H9 (cell line): ENCODE measurements around the gene PRUNE2. TPM values are rescaled to one million over a fixed set of nuclear protein-coding genes. Genes with fewer than 3 reads are reported as not detected.

ENCODE experiments used
- DNase-seq: peaks from one replicate; pipeline ENCODE4 v3.0.0-alpha.2; 2017
- H2AFZ ChIP-seq: one replicate; pipeline ENCODE4 v1.6.1; 2013; ENCODE audit warnings: mild to moderate bottlenecking, low read length, control low read depth, moderate library complexity
- H2AK5ac ChIP-seq: 2 replicates; pipeline ENCODE4 v1.6.1; 2013; ENCODE audit warnings: low read length, control low read depth, mixed read lengths; ENCODE audit not compliant: insufficient read length
- H2BK120ac ChIP-seq: one replicate; pipeline ENCODE4 v1.6.1; 2013; ENCODE audit warnings: low read depth, mild to moderate bottlenecking, low read length, control low read depth, inconsistent platforms; ENCODE audit not compliant: poor library complexity, severe bottlenecking
- H2BK12ac ChIP-seq: 2 replicates; pipeline ENCODE4 v1.6.1; 2013; ENCODE audit warnings: low read length, control low read depth, mixed read lengths, low read depth; ENCODE audit not compliant: insufficient read length
- H2BK15ac ChIP-seq: 2 replicates; pipeline ENCODE4 v1.6.1; 2013; ENCODE audit warnings: low read depth, low read length, control low read depth
- H2BK20ac ChIP-seq: one replicate; pipeline ENCODE4 v1.6.1; 2013; ENCODE audit warnings: low read depth, mild to moderate bottlenecking, low read length, control low read depth, inconsistent platforms; ENCODE audit not compliant: poor library complexity, severe bottlenecking
- H2BK5ac ChIP-seq: 2 replicates; pipeline ENCODE4 v1.6.1; 2013; ENCODE audit warnings: low read length, control low read depth, mixed read lengths; ENCODE audit not compliant: insufficient read length
- H3K14ac ChIP-seq: 2 replicates; pipeline ENCODE4 v1.6.1; 2013; ENCODE audit warnings: low read length, control low read depth; ENCODE audit not compliant: insufficient read depth
- H3K18ac ChIP-seq: 2 replicates; pipeline ENCODE4 v1.6.1; 2013; ENCODE audit warnings: low read depth, mild to moderate bottlenecking, mixed read lengths, low read length, control low read depth; ENCODE audit not compliant: insufficient read length
- H3K23ac ChIP-seq: 2 replicates; pipeline ENCODE4 v1.6.1; 2013; ENCODE audit warnings: low read length, control low read depth, mixed read lengths, low read depth; ENCODE audit not compliant: insufficient read length
- H3K23me2 ChIP-seq: 2 replicates; pipeline ENCODE4 v1.6.1; 2013; ENCODE audit warnings: low read depth, mild to moderate bottlenecking, mixed read lengths, low read length, control low read depth; ENCODE audit not compliant: insufficient read length, poor library complexity, severe bottlenecking
- H3K27ac ChIP-seq: 2 replicates; pipeline ENCODE4 v1.5.1; 2013; ENCODE audit warnings: low read length, control low read depth, mixed read lengths, low read depth; ENCODE audit not compliant: insufficient read length
- H3K27me3 ChIP-seq: 2 replicates; pipeline ENCODE4 v1.6.1; 2013; ENCODE audit warnings: low read length, control low read depth, inconsistent platforms; ENCODE audit not compliant: insufficient read depth
- H3K4ac ChIP-seq: 2 replicates; pipeline ENCODE4 v1.6.1; 2013; ENCODE audit warnings: low read depth, mild to moderate bottlenecking, control low read depth, inconsistent platforms, low read length, moderate library complexity
- H3K4me1 ChIP-seq: 2 replicates; pipeline ENCODE4 v1.6.1; 2013; ENCODE audit warnings: low read length, control low read depth, inconsistent platforms; ENCODE audit not compliant: insufficient read depth
- H3K4me2 ChIP-seq: 2 replicates; pipeline ENCODE4 v1.6.1; 2013; ENCODE audit warnings: low read length, control low read depth, mixed read lengths; ENCODE audit not compliant: insufficient read length, insufficient read depth
- H3K56ac ChIP-seq: 2 replicates; pipeline ENCODE4 v1.6.1; 2013; ENCODE audit warnings: low read depth, mild to moderate bottlenecking, mixed read lengths, low read length, control low read depth; ENCODE audit not compliant: insufficient read length
- H3K79me1 ChIP-seq: 2 replicates; pipeline ENCODE4 v1.6.1; 2013; ENCODE audit warnings: low read depth, mild to moderate bottlenecking, moderate library complexity, low read length, control low read depth, inconsistent platforms; ENCODE audit not compliant: insufficient read depth, poor library complexity, severe bottlenecking
- H3K79me2 ChIP-seq: 2 replicates; pipeline ENCODE4 v1.6.1; 2013; ENCODE audit warnings: low read length, control low read depth, inconsistent platforms; ENCODE audit not compliant: insufficient read depth
- H3K9ac ChIP-seq: 2 replicates; pipeline ENCODE4 v1.6.1; 2013; ENCODE audit warnings: low read length, control low read depth, mixed read lengths; ENCODE audit not compliant: insufficient read length; ENCODE audit errors: extremely low read depth
- H3K9me3 ChIP-seq: one replicate; pipeline ENCODE4 v1.6.1; 2013; ENCODE audit warnings: low read depth, low read length, inconsistent platforms; ENCODE audit not compliant: control insufficient read depth
- H3T11ph ChIP-seq: one replicate; pipeline ENCODE4 v1.6.1; 2013; ENCODE audit warnings: mild to moderate bottlenecking, low read length, control low read depth, inconsistent platforms
- H4K20me1 ChIP-seq: one replicate; pipeline ENCODE4 v1.6.1; 2013; ENCODE audit not compliant: control insufficient read depth, insufficient read length, insufficient read depth
- H4K5ac ChIP-seq: 2 replicates; pipeline ENCODE4 v1.6.1; 2013; ENCODE audit warnings: low read depth, mild to moderate bottlenecking, mixed read lengths, low read length, control low read depth; ENCODE audit not compliant: insufficient read length
- H4K8ac ChIP-seq: replicated peaks from 2 replicates; pipeline ENCODE4 v1.6.1; 2013; ENCODE audit warnings: low read length, control low read depth, mixed read lengths, low read depth; ENCODE audit not compliant: insufficient read length
- H4K91ac ChIP-seq: 2 replicates; pipeline ENCODE4 v1.6.1; 2013; ENCODE audit warnings: low read depth, mild to moderate bottlenecking, moderate library complexity, mixed read lengths, low read length, control low read depth; ENCODE audit not compliant: insufficient read length
- H3K27ac Mint-ChIP-seq, 3 experiments: 2 replicates in 2 of 3; 3 replicates in 1 of 3; pipeline ENCODE4 v1.8.0; 2020 to 2021; ENCODE audit warnings: mixed read lengths in 3 of 3, mild to moderate bottlenecking in 1 of 3, moderate library complexity in 1 of 3
- H3K27me3 Mint-ChIP-seq: 2 replicates; pipeline ENCODE4 v1.8.0; 2021; ENCODE audit warnings: low read depth, mild to moderate bottlenecking, moderate library complexity, mixed read lengths
- H3K36me3 Mint-ChIP-seq, 3 experiments: 2 replicates in 2 of 3; 3 replicates in 1 of 3; pipeline ENCODE4 v1.8.0; 2020 to 2021; ENCODE audit warnings: low read depth in 3 of 3, mixed read lengths in 3 of 3; ENCODE audit not compliant: insufficient read depth in 1 of 3
- H3K4me1 Mint-ChIP-seq, 2 experiments: 2 replicates each; pipeline ENCODE4 v1.8.0; 2020; ENCODE audit warnings: mixed read lengths in 2 of 2
- H3K4me3 Mint-ChIP-seq, 2 experiments: 2 replicates in 1 of 2; 3 replicates in 1 of 2; pipeline ENCODE4 v1.8.0; 2020 to 2021; ENCODE audit warnings: mild to moderate bottlenecking in 2 of 2, mixed read lengths in 2 of 2, moderate library complexity in 1 of 2
- H3K9me3 Mint-ChIP-seq, 2 experiments: 2 replicates in 1 of 2; 3 replicates in 1 of 2; pipeline ENCODE4 v1.8.0; 2020; ENCODE audit warnings: mild to moderate bottlenecking in 2 of 2, mixed read lengths in 2 of 2, moderate library complexity in 1 of 2
- WGBS: extraction: QIAGEN DNeasy Blood & Tissue Kit; methylation state at CpG from one replicate; pipeline ENCODE4 v1.1.7; 2013; ENCODE audit warnings: missing lambda C conversion rate, low lambda C conversion rate, mixed read lengths; ENCODE audit not compliant: insufficient read length; ENCODE audit errors: extremely low coverage; 5-methylcytosine and 5-hydroxymethylcytosine counted together
- total RNA-seq: library from RNA; stranded (reverse); gene quantifications from 2 replicates; pipeline ENCODE4 v1.2.1, GENCODE V29; 2021
- TF ChIP-seq, protein P1 (sequence below): fragments of 200-600 bp; sonication (generic); conservative IDR thresholded peaks from 3 replicates; pipeline ENCODE4 v1.8.0; 2021; ENCODE audit warnings: antibody characterized with exemption, mild to moderate bottlenecking

The PRUNE2 gene
- total RNA-seq, 1 experiment from 2014 or later: 12.1 TPM

- H3K27me3 Mint-ChIP-seq: peaks cover 36% of the 10 kb centered on the region
- H2BK120ac ChIP-seq: no peak overlapping the region
- WGBS: no CpG with 5 or more reads among the region's 3 CpGs
- H3K18ac ChIP-seq: no peak overlapping the region
- no peak for DNase-seq
- H3K27me3 ChIP-seq: peaks cover 3% of the 10 kb centered on the region; the same call in 1 of the 2 replicates
- no peak overlapping the region for H2BK5ac ChIP-seq
- no peak overlapping the region for H3K56ac ChIP-seq
- H2AK5ac ChIP-seq: no peak overlapping the region
- no peak overlapping the region for H3K27ac ChIP-seq
- TF ChIP-seq, protein P1, sequence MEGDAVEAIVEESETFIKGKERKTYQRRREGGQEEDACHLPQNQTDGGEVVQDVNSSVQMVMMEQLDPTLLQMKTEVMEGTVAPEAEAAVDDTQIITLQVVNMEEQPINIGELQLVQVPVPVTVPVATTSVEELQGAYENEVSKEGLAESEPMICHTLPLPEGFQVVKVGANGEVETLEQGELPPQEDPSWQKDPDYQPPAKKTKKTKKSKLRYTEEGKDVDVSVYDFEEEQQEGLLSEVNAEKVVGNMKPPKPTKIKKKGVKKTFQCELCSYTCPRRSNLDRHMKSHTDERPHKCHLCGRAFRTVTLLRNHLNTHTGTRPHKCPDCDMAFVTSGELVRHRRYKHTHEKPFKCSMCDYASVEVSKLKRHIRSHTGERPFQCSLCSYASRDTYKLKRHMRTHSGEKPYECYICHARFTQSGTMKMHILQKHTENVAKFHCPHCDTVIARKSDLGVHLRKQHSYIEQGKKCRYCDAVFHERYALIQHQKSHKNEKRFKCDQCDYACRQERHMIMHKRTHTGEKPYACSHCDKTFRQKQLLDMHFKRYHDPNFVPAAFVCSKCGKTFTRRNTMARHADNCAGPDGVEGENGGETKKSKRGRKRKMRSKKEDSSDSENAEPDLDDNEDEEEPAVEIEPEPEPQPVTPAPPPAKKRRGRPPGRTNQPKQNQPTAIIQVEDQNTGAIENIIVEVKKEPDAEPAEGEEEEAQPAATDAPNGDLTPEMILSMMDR: no peak
- no peak overlapping the region for H2BK20ac ChIP-seq
- no peak overlapping the region for H3K4me3 Mint-ChIP-seq
- no peaks in the 10 kb centered on the region for H3K36me3 Mint-ChIP-seq
- no peak overlapping the region for H2BK15ac ChIP-seq
- no peak overlapping the region for H4K5ac ChIP-seq
- no peaks in the 10 kb centered on the region for H4K20me1 ChIP-seq
- H3K9ac ChIP-seq: no peak overlapping the region
- no peak overlapping the region for H2BK12ac ChIP-seq
- no peaks in the 10 kb centered on the region for H3K79me1 ChIP-seq
- no peak overlapping the region for H3K4me2 ChIP-seq
- no peak overlapping the region for H3K23ac ChIP-seq
- H3K14ac ChIP-seq: no peak overlapping the region
- no peak overlapping the region for H3K27ac Mint-ChIP-seq
- H3K9me3 ChIP-seq: no peaks in the 10 kb centered on the region
- no peak overlapping the region for H3K4ac ChIP-seq
- no peaks in the 10 kb centered on the region for H3K9me3 Mint-ChIP-seq
- no peak overlapping the region for H2AFZ ChIP-seq
- no peak overlapping the region for H4K91ac ChIP-seq
- H4K8ac ChIP-seq: no peak overlapping the region
- H3K79me2 ChIP-seq: no peaks in the 10 kb centered on the region
- H3K4me1 ChIP-seq: peaks cover 4% of the 10 kb centered on the region; the same call in 1 of the 2 replicates
- no peak overlapping the region for H3T11ph ChIP-seq
- H3K4me1 Mint-ChIP-seq: peaks cover 5 to 9% of the 10 kb centered on the region in 2 experiments
- H3K23me2 ChIP-seq: peaks cover 4% of the 10 kb centered on the region
These were observed 4.9 kb upstream of the PRUNE2 start for GRCh38 chr9:76910861-76911260.
